ENCODE data around the gene TRIM5.

TRIM5 gene

GRCh38 chr11:5618807-5619206 lies 66.1 kb downstream of the TRIM5 start:
- no peak overlapping the region for H3K4me3 ChIP-seq (ENCODE audit: low read length)
- peaks cover 14% of the 10 kb centered on the region for H3K4me1 ChIP-seq (ENCODE audit: control insufficient read depth, insufficient read depth, low read length)
- no peak overlapping the region for H3K9ac ChIP-seq (ENCODE audit: low read length)
- H3K9me3 ChIP-seq (ENCODE audit: control insufficient read depth, low read length), result no peaks in the 10 kb centered on the region
- H3K36me3 ChIP-seq (ENCODE audit: control insufficient read depth, insufficient read depth, low read length), result no peaks in the 10 kb centered on the region
- H3K27me3 ChIP-seq (ENCODE audit: control insufficient read depth, insufficient read depth, low read length), result no peaks in the 10 kb centered on the region
